Type B pancreatic cell (in vitro differentiated cells): Measurements from ENCODE around the gene ANTXR2. TPM values are rescaled to one million over a fixed set of nuclear protein-coding genes. Genes with fewer than 3 reads are reported as not detected.

Experiments used
- DNase-seq: peaks from one replicate; pipeline ENCODE4 v3.0.0; 2021; ENCODE audit warnings: mixed read lengths; ENCODE audit not compliant: unreplicated experiment; ENCODE audit errors: extremely low spot score
- H3K27ac Mint-ChIP-seq: 2 replicates; pipeline ENCODE4 v1.8.0; 2021; ENCODE audit warnings: mild to moderate bottlenecking, mixed read lengths
- H3K27me3 Mint-ChIP-seq: 2 replicates; pipeline ENCODE4 v1.8.0; 2021; ENCODE audit warnings: mixed read lengths
- H3K36me3 Mint-ChIP-seq: 2 replicates; pipeline ENCODE4 v1.8.0; 2021; ENCODE audit warnings: mixed read lengths
- H3K4me1 Mint-ChIP-seq: one replicate; pipeline ENCODE4 v1.8.0; 2021; ENCODE audit warnings: mixed read lengths; ENCODE audit not compliant: unreplicated experiment
- H3K4me3 Mint-ChIP-seq: 2 replicates; pipeline ENCODE4 v1.8.0; 2021; ENCODE audit warnings: mild to moderate bottlenecking, mixed read lengths
- H3K9me3 Mint-ChIP-seq: 2 replicates; pipeline ENCODE4 v1.8.0; 2021; ENCODE audit warnings: mixed read lengths
- total RNA-seq: library from RNA; stranded (reverse); gene quantifications from 2 replicates; pipeline ENCODE4 v1.2.1, GENCODE V29; 2021; ENCODE audit warnings: low replicate concordance
- TF ChIP-seq, protein P1 (sequence below): fragments of 200-600 bp; sonication (generic); conservative IDR thresholded peaks from 2 replicates; pipeline ENCODE4 v1.5.0; 2021; ENCODE audit warnings: antibody characterized with exemption, mild to moderate bottlenecking

Gene ANTXR2
- total RNA-seq, 1 donor from 2014 or later, result 30.4 TPM

DNA sequence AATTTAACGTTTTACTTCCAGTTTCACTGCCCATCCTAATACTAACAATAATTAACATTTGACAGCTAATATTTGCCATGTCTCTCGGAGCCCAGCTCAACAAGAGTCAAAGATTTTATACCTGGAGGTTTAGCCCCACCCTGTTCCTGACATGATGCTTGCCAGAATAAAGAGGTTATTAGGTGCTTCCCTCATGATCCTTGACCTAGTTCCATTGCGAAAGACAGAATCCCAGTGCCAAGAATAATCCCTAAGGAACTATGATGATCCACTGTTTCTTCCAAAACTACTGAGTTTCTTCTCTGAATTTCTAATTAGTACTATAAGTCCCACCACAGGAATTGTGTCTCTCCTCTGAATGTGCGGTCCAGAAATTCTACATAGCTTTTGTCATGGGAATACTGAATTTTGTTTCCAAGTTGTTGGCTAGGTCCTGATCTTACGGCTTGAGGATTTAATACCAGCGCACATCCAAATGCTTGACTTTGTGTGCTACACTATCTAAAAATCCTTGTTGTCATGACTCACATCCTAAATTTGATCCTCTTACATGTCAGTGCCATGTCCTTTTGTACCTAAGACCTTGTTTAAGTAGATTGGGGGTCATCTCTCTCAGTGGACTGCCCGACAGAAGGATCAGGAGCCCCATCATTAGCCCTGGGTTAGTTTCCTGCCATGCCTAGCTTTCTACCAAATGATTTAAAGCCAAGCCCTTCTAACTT, 23.1 kb downstream of the ANTXR2 start:
- Mint-ChIP-seq H3K9me3 (no peaks in the 10 kb centered on the region), H3K27me3 (no peaks in the 10 kb centered on the region), H3K4me1 (no peaks in the 10 kb centered on the region), H3K27ac (no peak overlapping the region), H3K36me3 (peaks cover 21% of the 10 kb centered on the region), H3K4me3 (no peak overlapping the region)
- TF ChIP-seq, protein P1, sequence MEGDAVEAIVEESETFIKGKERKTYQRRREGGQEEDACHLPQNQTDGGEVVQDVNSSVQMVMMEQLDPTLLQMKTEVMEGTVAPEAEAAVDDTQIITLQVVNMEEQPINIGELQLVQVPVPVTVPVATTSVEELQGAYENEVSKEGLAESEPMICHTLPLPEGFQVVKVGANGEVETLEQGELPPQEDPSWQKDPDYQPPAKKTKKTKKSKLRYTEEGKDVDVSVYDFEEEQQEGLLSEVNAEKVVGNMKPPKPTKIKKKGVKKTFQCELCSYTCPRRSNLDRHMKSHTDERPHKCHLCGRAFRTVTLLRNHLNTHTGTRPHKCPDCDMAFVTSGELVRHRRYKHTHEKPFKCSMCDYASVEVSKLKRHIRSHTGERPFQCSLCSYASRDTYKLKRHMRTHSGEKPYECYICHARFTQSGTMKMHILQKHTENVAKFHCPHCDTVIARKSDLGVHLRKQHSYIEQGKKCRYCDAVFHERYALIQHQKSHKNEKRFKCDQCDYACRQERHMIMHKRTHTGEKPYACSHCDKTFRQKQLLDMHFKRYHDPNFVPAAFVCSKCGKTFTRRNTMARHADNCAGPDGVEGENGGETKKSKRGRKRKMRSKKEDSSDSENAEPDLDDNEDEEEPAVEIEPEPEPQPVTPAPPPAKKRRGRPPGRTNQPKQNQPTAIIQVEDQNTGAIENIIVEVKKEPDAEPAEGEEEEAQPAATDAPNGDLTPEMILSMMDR, result no peak
- DNase-seq, result no peak

DNA sequence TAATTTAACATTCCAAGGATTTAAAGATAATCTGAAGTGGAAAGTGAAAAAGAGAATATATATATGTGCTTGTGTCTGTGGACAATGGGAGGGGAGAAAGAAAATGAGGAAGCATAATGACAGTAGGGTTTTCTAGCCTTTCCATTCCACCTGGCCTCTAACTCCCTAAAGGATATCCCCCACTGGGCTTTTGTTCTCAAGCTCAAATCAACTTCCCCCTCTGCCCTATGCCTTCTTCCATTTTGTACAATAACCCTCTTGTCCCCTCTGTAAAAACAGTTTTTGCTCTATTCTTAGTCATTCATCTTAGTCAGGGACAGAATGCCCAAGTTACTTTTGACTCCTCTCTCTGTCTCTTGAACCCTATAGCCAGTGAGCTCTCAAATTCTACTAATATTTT, 23.6 kb downstream of the ANTXR2 start:
- Mint-ChIP-seq H3K36me3 (peaks cover 21% of the 10 kb centered on the region), H3K4me1 (no peaks in the 10 kb centered on the region), H3K4me3 (no peak overlapping the region), H3K9me3 (no peaks in the 10 kb centered on the region), H3K27me3 (no peaks in the 10 kb centered on the region), H3K27ac (no peak overlapping the region)
- TF ChIP-seq, protein P1, result no peak
- DNase-seq, result no peak

DNA sequence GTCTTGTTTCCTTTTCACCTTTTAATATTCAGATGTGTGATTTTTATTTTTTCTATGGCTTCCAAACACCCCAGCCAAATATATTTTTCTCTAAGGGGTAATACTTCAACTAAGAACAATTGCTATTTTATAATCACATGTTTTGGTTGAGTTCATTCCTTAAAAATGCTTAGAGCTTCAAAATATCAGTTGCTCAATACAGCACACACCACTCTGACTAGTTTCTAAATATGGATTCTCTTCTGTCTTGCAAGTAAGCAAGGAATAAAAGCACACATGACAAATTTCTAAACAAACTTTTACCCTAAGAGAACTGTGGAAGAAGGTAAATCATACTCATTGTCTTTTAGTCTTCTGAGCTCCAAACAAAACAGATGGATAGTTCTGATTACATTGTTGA, 27.2 kb downstream of the ANTXR2 start:
- DNase-seq, result no peak
- Mint-ChIP-seq H3K4me1 (no peaks in the 10 kb centered on the region), H3K27ac (no peak overlapping the region), H3K36me3 (peaks cover 6% of the 10 kb centered on the region), H3K4me3 (no peak overlapping the region), H3K27me3 (no peaks in the 10 kb centered on the region), H3K9me3 (no peaks in the 10 kb centered on the region)
- TF ChIP-seq, protein P1, result no peak

DNA sequence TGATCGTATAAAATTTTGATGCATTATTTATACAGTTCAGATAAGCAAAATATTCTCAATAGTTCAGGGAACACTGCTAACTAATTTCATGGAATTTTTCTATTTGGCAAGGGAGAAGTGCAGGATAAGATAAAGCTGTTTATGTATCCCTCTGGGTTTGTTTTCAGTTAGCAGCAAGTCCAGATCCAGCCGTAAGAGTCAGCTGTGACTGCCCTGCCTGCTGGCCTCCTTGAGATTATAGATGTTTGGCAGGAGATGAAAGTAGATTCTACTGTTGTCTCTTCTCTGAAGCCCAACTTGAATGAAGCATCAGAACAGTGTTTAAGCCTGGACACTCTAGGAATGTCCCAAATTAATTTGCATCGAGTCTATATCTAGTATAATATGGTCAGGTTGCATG, 29.5 kb downstream of the ANTXR2 start:
- H3K4me1 Mint-ChIP-seq, result no peaks in the 10 kb centered on the region
- H3K4me3 Mint-ChIP-seq, result no peak overlapping the region
- no peak for DNase-seq
- H3K9me3 Mint-ChIP-seq, result no peaks in the 10 kb centered on the region
- peaks cover 9% of the 10 kb centered on the region for H3K36me3 Mint-ChIP-seq
- TF ChIP-seq, protein P1, result no peak
- no peaks in the 10 kb centered on the region for H3K27me3 Mint-ChIP-seq
- no peak overlapping the region for H3K27ac Mint-ChIP-seq

DNA sequence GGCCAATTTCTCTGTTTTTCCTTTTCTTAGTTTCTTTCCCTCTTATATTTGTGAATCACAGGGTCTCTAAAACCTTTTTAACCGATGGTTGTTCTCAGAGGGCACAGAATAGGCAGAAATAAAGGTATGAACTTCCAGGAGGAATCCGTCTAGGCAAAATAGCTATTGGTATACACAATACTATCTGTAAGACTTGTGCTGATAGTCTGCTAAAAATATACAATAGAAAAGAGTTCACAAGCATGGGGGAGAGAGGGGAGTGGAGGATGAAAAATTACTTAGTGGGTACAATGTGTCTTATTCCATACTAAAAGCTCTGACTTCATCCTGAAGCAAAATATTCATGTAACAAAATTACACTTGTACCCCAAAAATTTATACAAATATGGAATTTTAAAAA, 30.2 kb downstream of the ANTXR2 start:
- TF ChIP-seq, protein P1, result no peak
- H3K27ac Mint-ChIP-seq, result no peak overlapping the region
- no peaks in the 10 kb centered on the region for H3K27me3 Mint-ChIP-seq
- H3K4me3 Mint-ChIP-seq, result no peak overlapping the region
- no peak for DNase-seq
- no peaks in the 10 kb centered on the region for H3K9me3 Mint-ChIP-seq
- H3K4me1 Mint-ChIP-seq, result no peaks in the 10 kb centered on the region
- H3K36me3 Mint-ChIP-seq, result peaks cover 9% of the 10 kb centered on the region
